GM19324 (cell line): Measurements from ENCODE around the gene MED12L.

Source experiments
- ATAC-seq: cut with Tn5 transposase; IDR thresholded peaks from one replicate; pipeline ENCODE4 v1.9.1; 2021; ENCODE audit warnings: mild to moderate bottlenecking, moderate library complexity; ENCODE audit not compliant: unreplicated experiment, low FRiP score

MED12L gene

GRCh38 chr3:151171145-151171757 lies 85.8 kb downstream of the MED12L start:
- ATAC-seq = no peak

GRCh38 chr3:151174351-151174750 lies 88.9 kb downstream of the MED12L start:
- ATAC-seq = no peak

GRCh38 chr3:151175952-151176351 lies 90.5 kb downstream of the MED12L start:
- ATAC-seq = no peak

- no peak for ATAC-seq
Measured at GRCh38 chr3:151178208-151178845, 92.9 kb downstream of the MED12L start.

GRCh38 chr3:151182349-151183079 lies 97.0 kb downstream of the MED12L start:
- no peak for ATAC-seq

GRCh38 chr3:151183265-151183671 lies 97.8 kb downstream of the MED12L start:
- no peak for ATAC-seq

GRCh38 chr3:151191095-151191494 lies 105.6 kb downstream of the MED12L start:
- ATAC-seq = no peak

- no peak for ATAC-seq
Measured at GRCh38 chr3:151192545-151192944, 107.1 kb downstream of the MED12L start.

- ATAC-seq = no peak
Measured at GRCh38 chr3:151195826-151196225, 110.4 kb downstream of the MED12L start.

GRCh38 chr3:151196434-151196833 lies 111.0 kb downstream of the MED12L start:
- ATAC-seq = no peak

GRCh38 chr3:151197228-151197627 lies 111.8 kb downstream of the MED12L start:
- no peak for ATAC-seq

GRCh38 chr3:151197981-151198767 lies 112.7 kb downstream of the MED12L start:
- no peak for ATAC-seq

GRCh38 chr3:151198849-151199248 lies 113.4 kb downstream of the MED12L start:
- ATAC-seq = no peak

- no peak for ATAC-seq
Measured at GRCh38 chr3:151199554-151200438, 114.3 kb downstream of the MED12L start.

GRCh38 chr3:151200586-151200985 lies 115.1 kb downstream of the MED12L start:
- ATAC-seq = no peak

- ATAC-seq = no peak
Measured at GRCh38 chr3:151201051-151201730, 115.7 kb downstream of the MED12L start.

GRCh38 chr3:151203051-151203420 lies 117.6 kb downstream of the MED12L start, which contains the start of gene GPR171:
Gene GPR171 (minus strand): TSS chr3:151203216. CDS start chr3:151199386, 3,830 bp downstream.
- no peak for ATAC-seq

GRCh38 chr3:151204530-151205402 lies 119.3 kb downstream of the MED12L start:
- ATAC-seq = no peak
